Muscle layer of duodenum (tissue), 2 donors: Measurements from ENCODE around the gene TAS1R1.

Source experiments
- H3K27ac ChIP-seq: one replicate; pipeline ENCODE4 v1.7.0; 2013; ENCODE audit warnings: mild to moderate bottlenecking, low read length
- H3K27me3 ChIP-seq: one replicate; pipeline ENCODE4 v1.7.0; 2013; ENCODE audit warnings: low read depth, mild to moderate bottlenecking, control low read depth, low read length
- H3K36me3 ChIP-seq, 2 donors: one replicate each; pipeline ENCODE4 v1.7.0; 2013; ENCODE audit warnings: low read length in 2 of 2, control low read depth in 1 of 2, mild to moderate bottlenecking in 1 of 2; ENCODE audit not compliant: insufficient read depth in 2 of 2, control insufficient read depth in 1 of 2
- H3K4me1 ChIP-seq, 2 donors: one replicate each; pipeline ENCODE4 v1.7.0; 2013; ENCODE audit warnings: low read length in 2 of 2, mild to moderate bottlenecking in 2 of 2, control low read depth in 1 of 2, moderate library complexity in 1 of 2; ENCODE audit not compliant: insufficient read depth in 2 of 2, control insufficient read depth in 1 of 2
- H3K4me3 ChIP-seq, 2 donors: one replicate each; pipeline ENCODE4 v1.7.0; 2013; ENCODE audit warnings: low read length in 2 of 2, low read depth in 1 of 2, mild to moderate bottlenecking in 1 of 2
- H3K9me3 ChIP-seq, 2 donors: one replicate each; pipeline ENCODE4 v1.7.0; 2013; ENCODE audit warnings: low read length in 2 of 2, control low read depth in 1 of 2, mild to moderate bottlenecking in 1 of 2; ENCODE audit not compliant: control insufficient read depth in 1 of 2
- donor health status: healthy.

Gene TAS1R1

DNA sequence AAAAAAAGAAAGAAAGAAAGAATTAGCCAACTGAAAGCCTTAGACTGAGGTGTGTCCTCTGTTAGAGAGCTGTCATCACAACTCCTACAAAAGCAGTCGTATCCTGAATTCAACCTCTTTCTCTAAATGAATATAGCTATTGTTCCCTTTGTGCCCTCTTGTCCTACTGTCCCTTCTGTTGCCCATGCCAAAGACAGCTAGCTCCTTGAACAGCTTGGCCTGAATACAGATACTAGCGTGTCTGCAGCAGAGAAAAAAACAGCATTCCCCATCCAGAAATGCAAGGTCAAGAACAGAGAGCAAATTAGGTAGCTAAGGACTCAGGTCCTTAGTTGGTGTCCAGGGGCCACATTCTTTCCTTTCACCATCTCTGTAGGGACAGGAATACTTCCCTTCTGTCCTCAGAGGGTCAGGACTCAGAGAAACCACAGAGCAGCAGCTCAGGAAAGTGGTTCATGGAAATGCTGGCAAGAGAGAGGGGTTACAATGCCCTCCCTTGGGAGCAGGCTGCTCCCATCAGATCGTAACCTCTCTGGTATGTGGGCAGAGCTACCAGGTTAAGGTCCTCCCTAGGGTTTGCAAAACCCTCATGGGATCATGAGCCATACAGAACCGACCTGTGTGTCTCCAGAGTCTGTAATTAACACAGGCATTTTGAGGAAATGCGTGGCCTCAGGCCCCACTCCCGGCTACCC lies 22.9 kb downstream of the TAS1R1 start:
- Histone ChIP-seq H3K9me3 (no peaks in the 10 kb centered on the region), H3K4me3 (no peak overlapping the region), H3K4me1 (peaks cover 16 to 21% of the 10 kb centered on the region in 2 donors), H3K27me3 (no peaks in the 10 kb centered on the region), H3K27ac (no peak overlapping the region), H3K36me3 (no peaks in the 10 kb centered on the region)

- Histone ChIP-seq H3K4me3 (peak overlapping the region; percentile 44 to 82), H3K27ac (peak overlapping the region; percentile 88), H3K9me3 (no peaks in the 10 kb centered on the region), H3K4me1 (peaks cover 16 to 21% of the 10 kb centered on the region in 2 donors), H3K27me3 (no peaks in the 10 kb centered on the region), H3K36me3 (no peaks in the 10 kb centered on the region)
Observed at GRCh38 chr1:6578624-6579373, 23.7 kb downstream of the TAS1R1 start.

DNA sequence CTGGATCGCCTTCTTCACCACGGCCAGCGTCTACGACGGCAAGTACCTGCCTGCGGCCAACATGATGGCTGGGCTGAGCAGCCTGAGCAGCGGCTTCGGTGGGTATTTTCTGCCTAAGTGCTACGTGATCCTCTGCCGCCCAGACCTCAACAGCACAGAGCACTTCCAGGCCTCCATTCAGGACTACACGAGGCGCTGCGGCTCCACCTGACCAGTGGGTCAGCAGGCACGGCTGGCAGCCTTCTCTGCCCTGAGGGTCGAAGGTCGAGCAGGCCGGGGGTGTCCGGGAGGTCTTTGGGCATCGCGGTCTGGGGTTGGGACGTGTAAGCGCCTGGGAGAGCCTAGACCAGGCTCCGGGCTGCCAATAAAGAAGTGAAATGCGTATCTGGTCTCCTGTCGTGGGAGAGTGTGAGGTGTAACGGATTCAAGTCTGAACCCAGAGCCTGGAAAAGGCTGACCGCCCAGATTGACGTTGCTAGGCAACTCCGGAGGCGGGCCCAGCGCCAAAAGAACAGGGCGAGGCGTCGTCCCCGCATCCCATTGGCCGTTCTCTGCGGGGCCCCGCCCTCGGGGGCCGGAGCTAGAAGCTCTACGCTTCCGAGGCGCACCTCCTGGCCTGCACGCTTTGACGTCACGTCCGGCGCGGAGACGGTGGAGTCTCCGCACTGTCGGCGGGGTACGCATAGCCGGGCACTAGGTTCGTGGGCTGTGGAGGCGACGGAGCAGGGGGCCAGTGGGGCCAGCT lies 24.4 kb downstream of the TAS1R1 start, which contains the start of gene ZBTB48:
Gene ZBTB48, plus strand, starts transcription at position 621 of the 745 bp plus-strand sequence. CDS start 616 bp downstream, outside the sequence.
- H3K27me3 ChIP-seq, result no peaks in the 10 kb centered on the region
- peak within 1 kb of the TSS; percentile 79 to 82 for H3K4me3 ChIP-seq
- no peaks in the 10 kb centered on the region for H3K9me3 ChIP-seq
- H3K4me1 ChIP-seq, result peaks cover 16 to 21% of the 10 kb centered on the region in 2 donors
- H3K27ac ChIP-seq, result peak within 1 kb of the TSS; percentile 88
- no peaks in the 10 kb centered on the region for H3K36me3 ChIP-seq

DNA sequence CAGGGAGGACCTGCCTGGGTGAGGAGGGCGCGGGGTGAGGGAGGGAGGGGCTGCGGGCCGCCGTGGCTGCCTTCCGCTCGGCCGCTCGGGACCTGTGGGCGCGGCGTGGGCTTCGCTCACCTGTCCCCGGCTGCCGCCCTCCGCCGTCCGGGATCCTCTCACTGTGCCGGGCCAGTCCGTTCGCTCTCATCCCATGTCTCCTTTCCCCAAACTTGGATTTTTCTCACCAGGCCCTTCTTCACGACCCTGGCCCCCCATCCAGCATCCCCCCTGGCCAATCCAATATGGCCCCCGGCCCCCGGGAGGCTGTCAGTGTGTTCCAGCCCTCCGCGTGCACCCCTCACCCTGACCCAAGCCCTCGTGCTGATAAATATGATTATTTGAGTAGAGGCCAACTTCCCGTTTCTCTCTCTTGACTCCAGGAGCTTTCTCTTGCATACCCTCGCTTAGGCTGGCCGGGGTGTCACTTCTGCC lies 25.0 kb downstream of the TAS1R1 start:
- H3K36me3 ChIP-seq, result no peaks in the 10 kb centered on the region
- H3K27me3 ChIP-seq, result no peaks in the 10 kb centered on the region
- H3K27ac ChIP-seq, result peak overlapping the region; percentile 88
- peak overlapping the region; percentile 79 to 82 for H3K4me3 ChIP-seq
- H3K9me3 ChIP-seq, result no peaks in the 10 kb centered on the region
- H3K4me1 ChIP-seq, result peaks cover 16 to 21% of the 10 kb centered on the region in 2 donors

DNA sequence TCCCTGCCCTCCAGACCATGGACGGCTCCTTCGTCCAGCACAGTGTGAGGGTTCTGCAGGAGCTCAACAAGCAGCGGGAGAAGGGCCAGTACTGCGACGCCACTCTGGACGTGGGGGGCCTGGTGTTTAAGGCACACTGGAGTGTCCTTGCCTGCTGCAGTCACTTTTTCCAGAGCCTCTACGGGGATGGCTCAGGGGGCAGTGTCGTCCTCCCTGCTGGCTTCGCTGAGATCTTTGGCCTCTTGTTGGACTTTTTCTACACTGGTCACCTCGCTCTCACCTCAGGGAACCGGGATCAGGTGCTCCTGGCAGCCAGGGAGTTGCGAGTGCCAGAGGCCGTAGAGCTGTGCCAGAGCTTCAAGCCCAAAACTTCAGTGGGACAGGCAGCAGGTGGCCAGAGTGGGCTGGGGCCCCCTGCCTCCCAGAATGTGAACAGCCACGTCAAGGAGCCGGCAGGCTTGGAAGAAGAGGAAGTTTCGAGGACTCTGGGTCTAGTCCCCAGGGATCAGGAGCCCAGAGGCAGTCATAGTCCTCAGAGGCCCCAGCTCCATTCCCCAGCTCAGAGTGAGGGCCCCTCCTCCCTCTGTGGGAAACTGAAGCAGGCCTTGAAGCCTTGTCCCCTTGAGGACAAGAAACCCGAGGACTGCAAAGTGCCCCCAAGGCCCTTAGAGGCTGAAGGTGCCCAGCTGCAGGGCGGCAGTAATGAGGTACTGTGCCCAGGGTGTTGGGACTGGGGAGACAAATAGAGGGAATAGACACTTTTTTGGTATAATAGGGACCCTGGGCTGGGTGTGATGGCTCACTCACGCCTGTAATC lies 25.7 kb downstream of the TAS1R1 start:
- no peaks in the 10 kb centered on the region for H3K27me3 ChIP-seq
- peaks cover 16 to 21% of the 10 kb centered on the region in 2 donors for H3K4me1 ChIP-seq
- no peaks in the 10 kb centered on the region for H3K36me3 ChIP-seq
- H3K4me3 ChIP-seq, result peak overlapping the region; percentile 79 to 82
- H3K27ac ChIP-seq, result peak overlapping the region; percentile 88
- H3K9me3 ChIP-seq, result no peaks in the 10 kb centered on the region

DNA sequence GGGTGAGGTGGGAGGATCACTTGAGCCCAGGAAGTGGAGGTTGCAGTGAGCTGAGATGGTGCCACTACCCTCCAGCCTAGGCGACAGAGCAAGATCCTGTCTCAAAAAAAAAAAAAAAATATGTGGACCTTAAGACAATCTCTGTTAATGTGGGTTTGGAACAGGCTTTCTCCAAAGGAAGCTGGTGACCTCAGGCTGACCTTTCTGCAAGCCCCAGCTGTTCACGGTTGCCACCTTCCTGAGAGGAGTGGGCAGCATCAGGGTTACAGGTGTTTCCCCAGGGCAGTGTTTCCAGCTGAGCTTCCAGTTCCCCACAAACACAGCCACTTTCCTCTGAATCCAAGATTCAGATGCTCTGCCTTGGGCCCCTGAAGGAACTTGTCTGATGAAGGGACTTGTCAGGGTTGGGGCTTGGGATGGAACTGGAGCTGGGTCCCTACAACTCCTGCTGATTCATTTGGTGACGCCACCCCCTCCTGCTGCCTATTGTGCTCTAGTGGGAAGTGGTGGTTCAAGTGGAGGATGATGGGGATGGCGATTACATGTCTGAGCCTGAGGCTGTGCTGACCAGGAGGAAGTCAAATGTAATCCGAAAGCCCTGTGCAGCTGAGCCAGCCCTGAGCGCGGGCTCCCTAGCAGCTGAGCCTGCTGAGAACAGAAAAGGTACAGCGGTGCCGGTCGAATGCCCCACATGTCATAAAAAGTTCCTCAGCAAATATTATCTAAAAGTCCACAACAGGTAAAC lies 26.6 kb downstream of the TAS1R1 start:
- Histone ChIP-seq H3K27ac (peak overlapping the region; percentile 25), H3K4me1 (peaks cover 16 to 24% of the 10 kb centered on the region in 2 donors), H3K27me3 (no peaks in the 10 kb centered on the region), H3K4me3 (no peak overlapping the region), H3K9me3 (no peaks in the 10 kb centered on the region), H3K36me3 (no peaks in the 10 kb centered on the region)

DNA sequence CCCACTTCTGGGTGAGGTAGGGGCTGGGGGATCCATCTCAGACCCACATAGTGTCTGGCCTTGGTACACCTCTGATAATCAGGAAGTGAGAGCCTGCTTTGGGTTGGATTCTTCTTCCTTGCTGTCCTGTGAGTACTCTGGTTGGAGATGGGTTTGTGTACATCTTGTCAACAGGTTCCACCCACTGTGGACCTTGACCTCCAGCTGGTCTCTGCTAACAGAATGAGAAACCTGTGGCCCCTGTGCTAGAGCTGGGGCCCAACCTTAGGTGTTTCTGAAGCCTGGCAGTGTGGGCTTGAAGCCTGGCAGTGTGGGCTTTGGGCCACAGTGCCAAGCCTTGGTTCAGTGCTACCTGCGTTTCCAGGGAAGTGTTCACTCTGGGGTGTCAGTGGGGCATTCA lies 27.3 kb downstream of the TAS1R1 start:
- H3K27me3 ChIP-seq, result no peaks in the 10 kb centered on the region
- no peaks in the 10 kb centered on the region for H3K36me3 ChIP-seq
- no peak overlapping the region for H3K4me3 ChIP-seq
- H3K4me1 ChIP-seq, result peaks cover 16 to 30% of the 10 kb centered on the region in 2 donors
- no peaks in the 10 kb centered on the region for H3K9me3 ChIP-seq
- H3K27ac ChIP-seq, result peak overlapping the region; percentile 25

DNA sequence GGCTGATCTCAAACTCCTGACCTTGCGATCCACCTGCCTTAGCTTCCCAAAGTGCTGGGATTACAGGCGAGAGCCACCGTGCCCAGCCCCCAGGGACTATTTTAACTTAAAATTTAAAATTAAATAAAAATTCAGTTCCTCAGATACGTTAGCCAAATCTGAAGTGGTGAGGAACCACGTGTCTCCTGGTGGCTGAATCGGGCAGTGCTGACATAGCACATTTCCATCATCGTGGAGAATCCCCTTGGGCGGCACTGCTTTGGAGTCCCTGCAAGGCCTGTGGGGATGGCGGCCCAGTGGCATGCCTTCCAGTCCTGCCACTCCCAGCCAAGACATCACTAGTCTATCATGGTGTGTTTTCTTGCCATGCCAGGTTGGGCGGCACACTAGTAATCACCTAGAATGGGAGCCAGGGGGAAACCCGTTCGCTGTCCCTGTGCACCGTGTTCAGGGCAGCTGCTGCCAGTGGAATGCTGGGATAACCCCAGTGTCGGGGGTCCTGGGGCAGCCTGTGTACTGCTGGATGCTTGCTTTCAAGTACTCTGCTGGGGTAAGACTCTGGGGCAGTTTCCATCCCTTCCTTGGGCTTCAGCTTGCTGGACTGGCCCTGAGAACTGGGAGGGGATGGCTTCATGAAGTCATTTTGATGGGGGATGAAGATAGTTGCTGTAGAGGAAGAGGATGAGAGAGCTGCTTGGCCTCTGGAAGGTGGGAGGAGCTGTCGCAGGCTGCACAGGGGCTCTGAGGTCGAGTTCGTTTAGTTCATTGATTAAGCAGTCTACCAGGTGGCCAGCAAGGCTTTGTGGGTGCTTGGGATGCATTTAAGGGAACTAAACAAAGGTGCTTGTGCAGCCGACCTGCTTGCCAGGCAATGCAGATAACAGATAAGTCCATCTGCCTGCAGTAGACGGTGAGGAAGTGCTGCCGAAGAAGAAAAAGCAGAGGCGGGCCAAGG lies 29.3 kb downstream of the TAS1R1 start:
- Histone ChIP-seq H3K9me3 (no peaks in the 10 kb centered on the region), H3K27me3 (no peaks in the 10 kb centered on the region), H3K4me1 (peaks cover 11 to 38% of the 10 kb centered on the region in 2 donors), H3K4me3 (no peak overlapping the region), H3K27ac (no peak overlapping the region), H3K36me3 (peaks cover 5 to 14% of the 10 kb centered on the region in 2 donors)

- Histone ChIP-seq H3K4me1 (peaks cover 11 to 36% of the 10 kb centered on the region in 2 donors), H3K9me3 (no peaks in the 10 kb centered on the region), H3K27ac (no peak overlapping the region)
Observed at GRCh38 chr1:6585081-6585722, 30.1 kb downstream of the TAS1R1 start.

More at GRCh38 chr1:6585081-6585722, 30.1 kb downstream of the TAS1R1 start:
- Histone ChIP-seq H3K27me3 (no peaks in the 10 kb centered on the region), H3K4me3 (no peak overlapping the region), H3K36me3 (peaks cover 10 to 22% of the 10 kb centered on the region in 2 donors)
